ENCODE data around the gene SART3.
A peak's percentile ranks its signal among the peaks of the same experiment; 100 is the strongest.
"Not testable (repeated sequence)": the region's sequence is repeated elsewhere in the genome, so short reads cannot be mapped to it uniquely, and the experiment has no call there.

The SART3 gene

DNA sequence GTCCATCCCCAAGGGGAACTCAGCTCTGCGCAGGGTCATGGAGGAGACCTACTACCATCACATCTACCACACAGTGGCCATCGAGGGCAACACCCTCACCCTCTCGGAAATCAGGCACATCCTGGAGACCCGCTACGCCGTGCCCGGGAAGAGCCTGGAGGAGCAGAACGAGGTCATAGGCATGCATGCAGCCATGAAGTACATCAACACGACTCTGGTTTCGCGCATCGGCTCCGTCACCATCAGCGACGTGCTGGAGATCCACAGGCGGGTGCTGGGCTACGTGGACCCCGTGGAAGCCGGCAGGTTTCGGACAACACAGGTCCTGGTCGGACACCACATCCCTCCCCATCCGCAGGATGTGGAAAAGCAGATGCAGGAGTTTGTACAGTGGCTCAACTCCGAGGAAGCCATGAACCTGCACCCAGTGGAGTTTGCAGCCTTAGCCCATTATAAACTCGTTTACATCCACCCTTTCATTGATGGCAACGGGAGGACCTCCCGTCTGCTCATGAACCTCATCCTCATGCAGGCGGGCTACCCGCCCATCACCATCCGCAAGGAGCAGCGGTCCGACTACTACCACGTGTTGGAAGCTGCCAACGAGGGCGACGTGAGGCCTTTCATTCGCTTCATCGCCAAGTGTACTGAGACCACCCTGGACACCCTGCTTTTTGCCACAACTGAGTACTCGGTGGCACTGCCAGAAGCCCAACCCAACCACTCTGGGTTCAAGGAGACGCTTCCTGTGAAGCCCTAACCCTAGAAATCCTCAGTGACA is 42.1 kb downstream of the SART3 start:
- DNase-seq: no peak

DNA sequence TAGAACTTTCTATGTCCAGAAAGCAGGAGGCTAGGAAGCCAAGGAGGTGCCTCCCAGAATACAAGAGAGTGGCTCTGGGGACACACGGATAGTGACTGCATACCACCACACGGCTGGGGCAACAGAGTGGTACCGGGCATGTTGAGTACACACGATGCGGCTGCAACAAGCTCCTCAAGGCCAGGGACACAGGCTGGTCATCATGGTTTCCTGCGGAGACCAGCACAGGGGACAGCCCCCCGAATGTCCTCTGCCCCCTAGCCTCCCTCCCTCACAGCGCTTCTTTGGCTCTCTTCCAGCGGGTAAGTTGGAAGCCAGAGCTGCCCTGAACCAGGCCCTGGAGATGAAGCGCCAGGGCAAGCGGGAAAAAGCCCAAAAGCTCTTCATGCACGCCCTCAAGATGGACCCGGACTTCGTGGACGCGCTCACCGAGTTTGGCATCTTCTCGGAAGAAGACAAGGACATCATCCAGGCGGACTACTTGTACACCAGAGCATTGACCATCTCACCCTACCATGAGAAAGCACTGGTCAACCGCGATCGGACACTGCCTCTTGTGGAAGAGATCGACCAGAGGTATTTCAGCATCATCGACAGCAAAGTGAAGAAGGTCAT is 42.8 kb downstream of the SART3 start:
- no peak for DNase-seq

DNA sequence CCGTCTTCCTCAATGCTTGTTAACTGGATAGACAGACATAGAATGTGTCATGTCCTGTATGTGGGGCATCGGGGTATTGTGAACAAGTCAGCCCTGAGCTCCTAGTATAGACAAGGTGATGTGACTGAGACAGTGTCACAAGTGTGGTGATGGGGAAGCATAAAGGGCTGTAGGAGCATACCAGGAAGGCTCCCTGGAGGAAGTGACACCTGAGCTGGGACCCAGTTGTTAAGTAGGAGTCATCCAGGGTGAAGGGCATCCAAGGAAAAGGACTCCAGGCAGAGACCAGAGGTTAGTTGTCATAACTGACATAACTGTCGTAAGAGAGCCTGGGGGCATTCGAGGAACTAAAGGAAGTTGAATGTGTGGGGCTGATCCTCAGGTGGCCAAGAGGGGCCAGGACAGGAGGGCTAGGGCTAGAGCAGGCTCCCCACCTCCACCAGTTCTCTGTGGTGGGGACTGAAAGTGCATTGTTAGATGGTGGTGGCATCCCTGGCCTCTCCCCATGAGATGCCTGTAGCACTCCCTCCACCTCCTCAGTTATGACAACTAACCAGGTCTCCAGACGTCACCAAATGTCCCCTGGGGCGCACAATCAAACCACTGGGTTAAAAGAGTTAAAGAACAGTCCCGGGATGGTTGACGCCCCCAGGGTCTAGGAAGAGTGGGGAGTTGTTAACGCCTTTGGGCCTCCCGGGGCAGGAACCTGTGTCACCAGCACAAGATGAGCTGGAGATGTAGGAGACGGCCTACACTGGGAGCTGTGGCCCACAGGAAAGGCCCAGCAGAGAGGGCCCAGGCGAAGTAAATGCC is 43.5 kb downstream of the SART3 start:
- no peak for DNase-seq

DNA sequence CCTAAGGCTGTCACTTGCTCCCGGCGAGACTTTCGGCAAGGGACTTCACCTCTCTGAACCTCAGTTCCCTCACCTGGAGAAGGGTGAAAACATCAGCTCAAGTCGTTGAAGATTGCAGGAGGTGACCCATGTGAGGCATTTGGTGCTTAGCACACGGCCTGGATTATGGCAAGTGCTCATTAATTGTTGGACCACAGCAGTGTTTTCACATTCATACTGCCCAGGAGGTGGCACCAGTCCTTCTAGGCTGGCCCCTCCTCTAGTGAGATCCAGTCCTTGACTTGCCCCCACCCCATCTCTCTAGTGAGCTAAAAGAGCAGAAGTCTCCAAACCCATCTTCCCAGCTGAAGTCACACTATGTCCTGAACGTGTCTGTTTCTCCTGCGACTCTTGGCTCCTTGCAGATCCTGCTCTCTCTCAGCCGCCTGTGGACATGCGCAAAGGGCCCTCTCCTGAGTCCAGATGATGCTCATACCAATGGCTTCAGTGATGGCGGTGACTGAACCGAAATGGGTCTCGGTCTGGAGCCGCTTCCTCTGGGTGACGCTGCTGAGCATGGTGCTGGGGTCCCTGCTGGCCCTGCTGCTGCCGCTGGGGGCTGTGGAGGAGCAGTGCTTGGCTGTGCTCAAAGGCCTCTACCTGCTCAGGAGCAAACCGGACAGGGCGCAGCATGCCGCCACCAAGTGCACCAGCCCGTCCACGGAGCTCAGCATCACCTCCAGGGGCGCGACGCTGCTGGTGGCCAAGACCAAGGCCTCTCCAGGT is 44.3 kb downstream of the SART3 start:
- no peak for DNase-seq

DNA sequence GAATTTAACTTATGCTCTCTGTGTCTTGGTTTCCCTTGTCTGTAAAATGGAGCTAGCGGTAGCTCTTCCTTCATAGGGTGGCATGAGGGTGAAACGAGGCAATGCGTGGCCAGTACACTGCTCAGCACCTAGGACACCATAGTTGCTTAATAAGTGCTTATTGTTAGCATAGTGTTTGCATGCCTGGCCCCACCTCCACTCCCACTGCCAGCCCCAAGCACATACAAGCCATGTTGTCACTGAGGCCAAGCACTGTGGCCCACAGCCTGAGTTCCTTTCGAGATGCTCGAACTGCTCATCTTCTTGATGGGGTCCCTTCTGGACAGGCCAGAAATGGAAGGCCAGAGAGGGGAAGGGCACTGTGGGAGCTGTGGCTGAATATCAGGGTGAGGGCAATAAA is 45.1 kb downstream of the SART3 start:
- no peak for DNase-seq

DNA sequence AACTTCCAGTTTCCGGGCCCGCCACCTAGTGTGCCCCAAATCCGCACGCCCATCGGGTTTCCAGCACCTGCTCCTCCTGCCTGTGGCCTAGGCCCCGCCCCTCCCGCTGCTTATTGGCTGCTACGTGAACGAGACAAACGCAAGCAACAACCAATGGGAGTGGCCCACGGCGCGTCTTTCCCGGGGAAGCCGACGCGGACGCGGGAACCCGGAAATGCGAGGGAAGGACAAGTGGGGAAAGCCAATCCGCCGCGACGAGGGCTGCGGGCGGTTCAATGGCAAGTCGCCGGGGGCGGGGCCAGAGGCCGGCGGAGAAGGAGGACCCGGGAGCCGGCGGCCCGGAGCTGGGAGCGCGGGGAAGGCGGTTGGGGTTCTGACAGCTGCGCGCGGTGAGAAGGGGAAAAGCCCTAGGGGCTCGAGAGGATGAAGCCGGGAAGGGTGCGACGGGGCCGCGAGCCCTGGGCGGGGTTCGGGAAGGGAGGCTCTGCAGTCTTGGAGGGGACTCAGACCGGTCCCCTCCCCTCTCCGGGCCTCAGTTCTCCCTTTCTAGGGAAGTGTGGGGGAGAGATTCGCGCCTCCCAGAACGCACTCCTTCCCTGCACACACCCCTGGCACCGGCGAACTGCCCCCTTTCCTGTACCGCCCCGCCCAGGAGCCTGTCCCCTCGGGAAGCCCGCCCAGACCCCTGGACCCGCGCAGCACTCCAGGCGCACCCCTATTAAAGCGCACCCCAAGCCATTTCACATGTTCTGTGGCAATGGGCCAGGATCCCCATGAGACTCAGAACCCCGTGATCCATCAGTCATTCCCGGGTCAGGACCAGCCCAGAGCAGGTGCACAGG is 45.8 kb downstream of the SART3 start, which contains the start of gene FICD:
Gene FICD (plus strand): TSS at position 305 of the 842 bp plus-strand sequence. CDS start 1,696 bp downstream, outside the sequence.
- DNase-seq: peak; percentile 99

DNA sequence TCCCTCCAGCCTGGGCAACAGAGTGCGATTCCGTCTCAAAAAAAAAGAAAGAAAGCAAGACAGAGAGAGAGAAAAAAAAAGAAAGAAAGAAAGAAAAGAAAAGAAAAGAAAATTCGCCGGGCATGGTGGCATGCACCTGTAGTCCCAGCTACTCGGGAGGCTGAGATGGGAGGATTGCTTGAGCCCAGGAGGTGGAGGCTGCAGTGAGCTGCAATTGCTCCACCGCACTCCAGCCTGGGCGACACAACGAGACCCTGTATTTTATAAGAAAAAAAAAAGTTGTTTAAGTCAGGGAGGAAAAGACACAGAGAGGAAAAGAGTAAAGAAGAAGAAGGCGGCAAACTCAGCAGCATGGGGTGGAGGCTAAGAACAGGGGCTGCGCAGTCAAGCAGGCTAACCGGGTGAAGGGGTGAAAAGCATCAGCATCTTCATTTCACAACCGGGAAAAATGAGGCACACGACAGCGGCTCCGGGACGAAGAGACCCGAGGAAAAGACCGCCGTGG is 46.5 kb downstream of the SART3 start:
- no peak for DNase-seq

DNA sequence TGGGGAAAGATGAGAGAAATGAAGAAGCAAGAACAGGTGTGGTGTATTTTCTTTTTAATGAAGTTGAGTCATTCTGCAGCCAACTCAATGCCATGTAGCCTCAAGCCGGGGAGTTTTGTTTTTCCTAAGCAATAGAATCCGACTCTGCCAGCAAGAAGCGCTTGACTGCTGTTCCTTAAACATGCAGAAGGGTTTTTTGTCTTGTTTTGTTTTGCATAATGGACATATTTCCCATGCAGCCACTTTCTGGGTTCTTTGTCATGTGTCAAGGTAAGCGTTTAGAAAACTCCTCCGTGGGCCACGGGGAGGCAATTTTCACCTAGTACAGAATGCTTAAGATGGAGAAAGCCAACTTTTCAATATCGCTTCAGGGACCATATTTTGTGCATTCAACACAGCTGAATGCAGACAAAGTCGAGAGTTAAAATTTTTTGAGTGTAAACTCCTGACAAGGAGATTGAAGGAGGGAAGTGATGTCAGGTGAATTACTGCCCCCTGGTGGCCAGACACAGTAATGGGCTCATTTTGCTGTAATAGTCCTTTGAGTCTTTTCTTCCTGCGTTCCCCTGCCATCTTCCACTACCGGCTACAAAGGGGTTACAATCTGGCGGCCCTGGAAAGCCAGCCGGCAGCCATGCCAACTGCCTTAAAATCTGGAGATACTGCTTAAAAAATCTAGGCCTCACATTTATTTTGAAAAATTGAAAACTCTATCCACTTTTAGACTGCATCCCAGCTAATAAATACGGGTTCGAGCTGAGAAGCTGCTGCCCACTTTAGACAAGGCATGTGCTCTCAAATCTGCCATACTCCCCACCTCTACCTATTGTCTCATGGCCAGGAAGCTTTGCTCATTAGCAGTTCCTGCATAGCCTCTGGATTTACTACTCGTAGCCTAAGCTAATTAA is 49.1 kb downstream of the SART3 start:
- peak; percentile 47 for DNase-seq

DNA sequence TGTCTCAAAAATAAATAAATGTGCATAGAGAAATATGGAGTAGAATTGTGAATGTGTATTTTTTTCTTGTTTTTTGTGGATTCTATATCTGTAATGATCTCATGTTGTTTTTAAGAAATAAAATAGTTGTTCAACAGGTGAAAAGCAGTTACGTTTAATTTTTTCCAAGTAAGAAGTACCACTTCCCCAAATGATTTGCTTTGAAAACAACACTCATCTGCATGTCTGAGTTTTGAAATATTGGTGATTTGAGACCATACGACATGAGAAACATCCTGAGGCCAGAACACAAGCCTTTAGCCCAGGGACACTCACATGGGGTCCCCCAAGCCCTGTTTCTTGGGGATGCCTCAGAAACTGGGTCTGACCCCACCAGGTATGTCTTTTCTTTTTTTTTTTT is 50.1 kb downstream of the SART3 start:
- no peak for DNase-seq

DNA sequence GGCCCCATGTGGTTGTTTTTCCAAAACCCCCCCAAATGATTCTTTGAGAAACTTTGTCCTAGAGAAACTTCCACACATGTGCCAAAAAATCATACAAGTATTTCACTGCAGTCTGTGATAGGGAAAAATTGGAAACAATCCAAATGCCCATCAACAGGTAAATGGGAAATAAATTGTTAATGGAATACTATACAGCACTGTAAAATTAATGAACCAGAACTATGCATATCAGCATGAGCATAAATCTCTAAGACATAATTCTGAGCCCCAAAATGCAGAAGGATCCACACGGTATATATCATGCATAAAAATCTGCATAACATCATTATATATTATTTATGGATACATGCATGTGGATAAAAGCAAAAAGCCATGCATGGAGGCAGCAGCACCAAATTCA is 51.2 kb downstream of the SART3 start:
- no peak for DNase-seq

DNA sequence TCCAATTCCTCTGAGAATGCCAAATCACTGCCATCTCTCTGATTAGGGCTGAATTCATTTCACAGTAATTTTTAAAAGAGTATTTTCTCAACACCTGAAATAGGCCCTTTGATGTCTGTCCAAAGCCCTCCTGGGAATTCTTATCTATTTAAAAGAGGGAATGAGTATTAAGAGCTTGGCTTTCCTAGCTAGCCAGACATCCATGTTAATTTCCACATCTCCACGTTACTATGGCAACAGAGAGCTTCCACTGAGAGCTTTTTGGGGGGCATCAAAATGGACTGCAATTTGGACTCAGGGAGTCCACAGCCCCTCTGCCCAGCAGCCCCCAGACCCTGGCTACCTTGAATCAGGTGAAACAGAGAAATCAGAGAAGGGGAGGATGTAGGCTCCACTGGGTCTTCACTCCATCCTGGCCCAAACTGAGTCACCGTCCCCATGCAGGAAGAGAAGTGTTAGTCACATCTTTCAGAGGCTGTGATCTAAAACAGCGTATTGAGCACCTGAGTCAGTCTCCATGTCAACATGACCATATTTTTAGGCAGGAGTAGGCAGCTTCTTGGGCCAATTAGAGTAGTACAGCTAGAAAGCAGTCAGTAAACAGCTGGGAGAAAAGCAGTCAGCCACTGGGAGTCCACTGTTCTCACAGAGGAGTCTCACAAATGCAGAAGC is 52.9 kb downstream of the SART3 start:
- DNase-seq: no peak

DNA sequence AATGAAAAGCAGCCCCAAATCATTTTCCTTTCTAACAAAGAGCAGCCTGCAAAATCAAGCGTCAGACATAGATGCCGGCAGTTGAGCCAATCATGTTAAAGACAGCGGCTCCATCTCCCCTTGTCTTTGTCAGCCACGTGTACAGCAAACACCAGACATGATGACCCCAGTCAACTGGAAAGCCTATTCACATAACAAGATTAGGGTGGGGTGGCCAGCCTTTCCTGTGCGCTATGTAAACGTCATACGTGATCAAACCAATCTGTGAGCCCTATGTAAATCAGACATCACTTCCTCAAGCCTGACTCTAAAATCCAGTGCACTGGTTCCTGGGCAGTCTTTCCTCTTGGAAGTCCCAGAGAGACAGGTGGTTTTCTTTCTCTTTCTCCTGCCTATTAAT is 55.8 kb downstream of the SART3 start:
- DNase-seq: no peak

DNA sequence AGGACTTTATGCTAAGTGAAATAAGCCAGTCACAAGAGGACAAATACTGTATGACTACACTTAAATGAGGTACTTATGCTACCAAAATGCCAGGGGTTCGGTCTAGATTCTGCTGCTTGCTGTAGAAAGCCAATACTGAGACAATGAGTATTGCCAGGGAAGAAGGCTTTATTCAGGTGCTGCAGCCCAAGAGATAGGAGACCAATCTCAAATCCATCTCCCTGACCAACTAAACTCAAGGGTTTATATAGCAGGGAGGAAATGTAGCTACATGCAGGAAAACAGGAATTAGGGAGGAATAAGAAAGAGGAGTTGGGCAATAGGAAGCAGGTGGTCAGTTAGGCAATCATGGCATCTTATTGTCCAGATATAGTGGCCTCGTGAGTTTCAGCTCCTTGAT is 58.1 kb downstream of the SART3 start:
- no peak for DNase-seq

DNA sequence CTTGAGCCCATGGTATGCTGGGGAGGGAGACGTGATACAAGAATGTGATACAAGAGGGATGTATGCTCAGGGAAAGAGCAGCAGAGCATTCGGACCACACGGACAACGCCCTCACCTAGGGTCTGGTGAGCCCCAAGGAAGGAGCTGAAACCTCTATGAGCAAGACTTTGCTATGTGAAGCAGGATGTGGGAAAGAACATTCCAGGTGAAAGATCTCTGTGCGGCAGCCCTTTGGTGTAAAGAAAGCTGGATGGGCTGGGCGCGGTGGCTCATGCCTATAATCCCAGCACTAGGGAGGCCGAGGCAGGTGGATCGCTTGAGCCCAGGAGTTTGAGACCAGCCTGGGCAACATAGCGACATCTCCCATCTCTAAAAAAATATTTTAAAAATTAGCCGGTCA is 62.8 kb downstream of the SART3 start:
- DNase-seq: no peak

DNA sequence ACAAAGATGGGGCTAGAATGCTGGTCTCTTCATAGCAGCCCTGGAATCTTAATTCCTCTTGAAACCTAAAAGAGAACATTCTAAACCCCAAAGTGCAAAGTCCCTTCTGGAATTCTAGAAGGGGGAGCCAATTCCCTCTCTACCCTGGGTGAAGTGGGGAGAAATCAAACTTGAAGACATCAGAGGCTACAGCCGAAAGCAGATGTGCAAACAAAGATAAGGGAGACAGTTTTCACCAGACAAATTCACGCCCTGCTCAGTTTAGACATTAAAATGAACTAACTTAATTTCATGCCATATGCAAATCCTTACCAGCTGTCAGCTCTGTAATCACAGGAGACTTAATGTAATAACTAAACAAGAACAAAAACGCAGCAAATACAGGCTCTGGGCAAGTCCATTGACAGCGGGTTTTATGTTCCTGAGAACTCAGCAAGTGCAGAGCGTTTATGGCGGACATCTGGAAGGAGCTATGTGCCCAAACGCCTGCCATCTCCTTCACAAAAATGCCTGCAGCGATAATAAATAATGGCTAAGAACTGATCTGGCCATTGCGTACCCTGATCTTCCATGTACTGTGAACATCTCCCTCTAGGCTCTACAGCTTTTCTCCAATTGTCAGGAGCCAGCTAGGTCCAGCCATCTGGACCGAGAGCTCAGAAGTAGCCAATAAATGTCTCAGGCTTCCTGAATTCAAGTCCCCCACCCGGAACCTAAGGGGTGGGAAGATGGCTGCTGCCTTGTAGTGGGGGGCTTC is 65.0 kb downstream of the SART3 start:
- no peak for DNase-seq

DNA sequence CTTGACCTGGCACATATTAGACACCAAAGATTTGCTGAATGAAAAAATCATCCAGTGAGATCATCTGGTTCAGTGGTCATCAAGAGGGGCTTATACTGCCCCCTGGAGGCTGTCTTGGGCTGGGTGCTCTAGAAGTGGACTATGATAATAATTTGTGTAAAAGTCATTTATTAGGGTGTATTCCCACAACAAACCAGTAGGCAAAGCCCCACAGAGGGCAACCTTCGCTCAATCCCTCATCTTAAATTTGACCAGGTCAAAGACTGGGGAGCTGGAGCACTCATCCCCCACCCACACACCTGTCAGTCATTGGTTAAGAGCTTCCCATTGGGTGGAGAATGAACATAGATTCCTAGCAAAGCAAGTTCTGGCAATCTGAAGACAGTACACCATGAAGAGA is 65.9 kb downstream of the SART3 start:
- no peak for DNase-seq

DNA sequence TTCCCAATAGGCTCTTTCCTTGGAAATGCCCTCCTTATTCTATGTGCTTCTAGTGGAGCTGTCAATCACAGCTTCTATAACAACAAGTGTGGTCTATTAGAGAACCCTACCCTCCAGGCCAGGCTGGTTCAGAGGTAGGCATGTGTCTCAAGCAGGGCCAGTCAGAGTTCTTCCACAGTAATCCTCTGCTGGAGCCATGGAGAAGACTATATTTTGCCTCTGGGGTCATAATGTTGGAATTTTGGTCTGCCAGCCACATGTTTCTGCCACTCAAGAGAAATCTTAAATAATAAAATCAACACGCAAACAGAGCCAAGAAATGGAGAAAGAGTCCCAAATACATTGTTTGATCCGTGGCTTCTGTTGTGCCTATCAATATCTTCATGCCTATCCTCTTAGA is 69.7 kb downstream of the SART3 start:
- no peak for DNase-seq

DNA sequence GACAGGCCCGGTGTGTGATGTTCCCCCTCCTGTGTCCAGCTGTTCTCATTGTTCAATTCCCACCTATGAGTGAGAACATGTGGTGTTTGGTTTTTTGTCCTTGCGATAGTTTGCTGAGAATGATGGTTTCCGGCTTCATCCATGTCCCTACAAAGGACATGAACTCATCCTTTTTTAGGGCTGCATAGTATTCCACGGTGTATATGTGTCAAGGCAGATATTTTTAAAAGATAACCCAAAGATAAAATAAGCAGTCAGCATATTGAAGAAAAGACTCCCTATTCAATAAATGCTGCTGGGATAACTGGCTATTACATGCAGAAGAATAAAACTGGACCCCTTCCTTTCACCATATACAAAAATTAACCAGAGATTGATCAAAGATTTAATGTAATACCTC is 73.9 kb downstream of the SART3 start:
- not testable (repeated sequence) for DNase-seq

DNA sequence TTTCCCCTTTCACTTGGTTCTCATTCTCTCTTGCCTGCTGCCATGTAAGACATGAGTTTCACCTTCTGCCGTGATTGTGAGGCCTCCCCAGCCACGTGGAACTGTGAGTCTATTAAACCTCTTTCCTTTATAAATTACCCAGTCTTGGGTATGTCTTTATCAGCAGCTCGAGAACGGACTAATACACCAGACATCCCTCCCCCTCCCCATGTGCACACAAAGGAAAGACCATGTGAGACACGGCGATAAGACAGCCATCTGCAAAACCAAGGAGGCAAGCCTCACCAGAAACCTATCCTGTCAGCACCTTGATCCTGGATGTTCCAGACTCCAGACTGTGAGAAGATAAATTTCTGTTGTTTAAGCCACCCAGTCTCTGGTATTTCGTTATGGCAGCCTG is 75.6 kb downstream of the SART3 start:
- DNase-seq: not testable (repeated sequence)
